OCI-LY3 (cell line): ENCODE measurements around the gene KCNMA1.

Experiments
- CTCF ChIP-seq: fragments of 200-600, 300-600 bp; sonication (generic); IDR thresholded peaks from 2 replicates; pipeline ENCODE4 v1.5.1; 2014; ENCODE audit warnings: antibody characterized with exemption, low read length, low read depth
- EZH2phosphoT487 ChIP-seq: fragments of 200-600 bp; shearing (Covaris generic); IDR thresholded peaks from 2 replicates; pipeline ENCODE4 v1.6.1; 2018; ENCODE audit warnings: antibody characterized with exemption, mixed run types, low read depth

DNA sequence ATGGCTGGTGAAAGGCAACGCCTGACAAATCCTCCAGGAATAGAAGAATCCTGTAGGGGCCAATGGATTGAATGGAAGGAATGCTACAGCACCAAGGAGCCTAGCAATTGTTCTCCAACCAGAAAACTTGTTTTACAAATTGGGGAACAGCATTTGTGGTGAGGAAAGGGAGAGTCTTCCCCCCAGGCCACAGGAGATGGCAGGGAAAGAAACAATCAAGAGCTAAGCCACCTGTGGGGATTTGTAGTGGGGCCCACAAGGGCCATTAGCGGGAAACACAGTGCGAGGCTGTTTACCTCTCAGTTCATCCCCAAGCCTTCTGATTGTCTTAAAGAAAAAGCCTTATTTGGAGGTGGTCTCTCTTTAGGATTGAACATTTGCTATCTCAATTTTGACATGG, 48.5 kb upstream of the KCNMA1 start:
- TF ChIP-seq CTCF, result no peak
- TF ChIP-seq EZH2phosphoT487, result no peak
